Measurements from ENCODE around the gene ALKBH8. TPM values are rescaled to one million over a fixed set of nuclear protein-coding genes. Genes with fewer than 3 reads are reported as not detected.

Gene ALKBH8
- total RNA-seq, 1 donor from 2014 or later: 6.4 TPM

- H3K27me3 Mint-ChIP-seq (ENCODE audit: unreplicated experiment): no peaks in the 10 kb centered on the region
- TF ChIP-seq CTCF (IDR thresholded peaks at IDR 0.05; ENCODE audit: partially characterized antibody, unreplicated experiment): no peak
- no peak for DNase-seq
- H3K9me3 Mint-ChIP-seq (ENCODE audit: unreplicated experiment): no peaks in the 10 kb centered on the region
- no peak overlapping the region for H3K4me3 Mint-ChIP-seq (ENCODE audit: unreplicated experiment)
- no peak overlapping the region for H3K27ac Mint-ChIP-seq (ENCODE audit: unreplicated experiment)
- no peaks in the 10 kb centered on the region for H3K36me3 Mint-ChIP-seq (ENCODE audit: unreplicated experiment)
- no peaks in the 10 kb centered on the region for H3K4me1 Mint-ChIP-seq (ENCODE audit: low read depth, unreplicated experiment)
Measured at GRCh38 chr11:107478922-107479321, 86.6 kb downstream of the ALKBH8 start.

- H3K27me3 Mint-ChIP-seq (ENCODE audit: unreplicated experiment): no peaks in the 10 kb centered on the region
- H3K9me3 Mint-ChIP-seq (ENCODE audit: unreplicated experiment): no peaks in the 10 kb centered on the region
- no peak for TF ChIP-seq CTCF (IDR thresholded peaks at IDR 0.05; ENCODE audit: partially characterized antibody, unreplicated experiment)
- H3K27ac Mint-ChIP-seq (ENCODE audit: unreplicated experiment): no peak overlapping the region
- no peak overlapping the region for H3K4me3 Mint-ChIP-seq (ENCODE audit: unreplicated experiment)
- DNase-seq: no peak
- no peaks in the 10 kb centered on the region for H3K36me3 Mint-ChIP-seq (ENCODE audit: unreplicated experiment)
- no peaks in the 10 kb centered on the region for H3K4me1 Mint-ChIP-seq (ENCODE audit: low read depth, unreplicated experiment)
Measured at GRCh38 chr11:107477820-107478219, 87.7 kb downstream of the ALKBH8 start.

GRCh38 chr11:107473792-107474191 is 91.7 kb downstream of the ALKBH8 start:
- no peaks in the 10 kb centered on the region for H3K27me3 Mint-ChIP-seq (ENCODE audit: unreplicated experiment)
- H3K4me1 Mint-ChIP-seq (ENCODE audit: low read depth, unreplicated experiment): no peaks in the 10 kb centered on the region
- no peaks in the 10 kb centered on the region for H3K9me3 Mint-ChIP-seq (ENCODE audit: unreplicated experiment)
- no peak for DNase-seq
- H3K4me3 Mint-ChIP-seq (ENCODE audit: unreplicated experiment): no peak overlapping the region
- no peak overlapping the region for H3K27ac Mint-ChIP-seq (ENCODE audit: unreplicated experiment)
- no peak for TF ChIP-seq CTCF (IDR thresholded peaks at IDR 0.05; ENCODE audit: partially characterized antibody, unreplicated experiment)
- no peaks in the 10 kb centered on the region for H3K36me3 Mint-ChIP-seq (ENCODE audit: unreplicated experiment)

GRCh38 chr11:107472966-107473365 is 92.6 kb downstream of the ALKBH8 start:
- H3K4me1 Mint-ChIP-seq (ENCODE audit: low read depth, unreplicated experiment): no peaks in the 10 kb centered on the region
- H3K27me3 Mint-ChIP-seq (ENCODE audit: unreplicated experiment): no peaks in the 10 kb centered on the region
- no peak for DNase-seq
- H3K9me3 Mint-ChIP-seq (ENCODE audit: unreplicated experiment): no peaks in the 10 kb centered on the region
- TF ChIP-seq CTCF (IDR thresholded peaks at IDR 0.05; ENCODE audit: partially characterized antibody, unreplicated experiment): no peak
- no peak overlapping the region for H3K4me3 Mint-ChIP-seq (ENCODE audit: unreplicated experiment)
- H3K27ac Mint-ChIP-seq (ENCODE audit: unreplicated experiment): no peak overlapping the region
- no peaks in the 10 kb centered on the region for H3K36me3 Mint-ChIP-seq (ENCODE audit: unreplicated experiment)

- Mint-ChIP-seq H3K9me3 (ENCODE audit: unreplicated experiment) (no peaks in the 10 kb centered on the region), H3K36me3 (ENCODE audit: unreplicated experiment) (peaks cover 1% of the 10 kb centered on the region), H3K27me3 (ENCODE audit: unreplicated experiment) (no peaks in the 10 kb centered on the region), H3K4me3 (ENCODE audit: unreplicated experiment) (no peak overlapping the region), H3K27ac (ENCODE audit: unreplicated experiment) (no peak overlapping the region), H3K4me1 (ENCODE audit: low read depth, unreplicated experiment) (no peaks in the 10 kb centered on the region)
- TF ChIP-seq CTCF (IDR thresholded peaks at IDR 0.05; ENCODE audit: partially characterized antibody, unreplicated experiment): no peak
- DNase-seq: no peak
Measured at GRCh38 chr11:107468596-107468995, 96.9 kb downstream of the ALKBH8 start.

Measured in glutamatergic neuron (in vitro differentiated cells).